ENCODE measurements around the gene DNMT3L.
A peak's percentile ranks its signal among the peaks of the same experiment; 100 is the strongest.

Gene DNMT3L

DNA sequence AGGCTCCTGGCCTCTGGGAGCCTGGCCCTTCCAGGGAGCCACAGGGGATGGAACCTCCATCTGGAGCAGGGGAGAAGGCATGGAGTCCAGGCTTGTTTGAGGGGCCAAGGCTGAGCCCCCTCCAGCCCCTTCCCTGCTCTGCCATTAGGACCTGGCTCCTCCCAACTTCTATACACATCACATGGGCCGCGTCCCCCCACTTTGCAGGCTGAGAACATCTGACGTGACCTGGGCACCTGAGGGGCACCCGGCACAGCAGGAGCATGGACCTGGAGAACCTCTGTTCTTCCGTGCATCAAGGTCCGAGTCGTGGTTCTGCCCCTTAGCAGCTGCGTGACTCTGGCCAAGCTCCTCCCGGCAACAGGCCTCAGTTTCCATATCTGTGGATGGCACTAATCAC is 20.1 kb upstream of the DNMT3L start:
- TF ChIP-seq TAF1 (IDR thresholded peaks at IDR 0.05; ENCODE audit: low read depth) (no peak), TEAD4 (IDR thresholded peaks at IDR 0.05) (no peak)
- TF ChIP-seq, protein P1, sequence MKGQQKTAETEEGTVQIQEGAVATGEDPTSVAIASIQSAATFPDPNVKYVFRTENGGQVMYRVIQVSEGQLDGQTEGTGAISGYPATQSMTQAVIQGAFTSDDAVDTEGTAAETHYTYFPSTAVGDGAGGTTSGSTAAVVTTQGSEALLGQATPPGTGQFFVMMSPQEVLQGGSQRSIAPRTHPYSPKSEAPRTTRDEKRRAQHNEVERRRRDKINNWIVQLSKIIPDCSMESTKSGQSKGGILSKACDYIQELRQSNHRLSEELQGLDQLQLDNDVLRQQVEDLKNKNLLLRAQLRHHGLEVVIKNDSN (IDR thresholded peaks at IDR 0.05): no peak

DNA sequence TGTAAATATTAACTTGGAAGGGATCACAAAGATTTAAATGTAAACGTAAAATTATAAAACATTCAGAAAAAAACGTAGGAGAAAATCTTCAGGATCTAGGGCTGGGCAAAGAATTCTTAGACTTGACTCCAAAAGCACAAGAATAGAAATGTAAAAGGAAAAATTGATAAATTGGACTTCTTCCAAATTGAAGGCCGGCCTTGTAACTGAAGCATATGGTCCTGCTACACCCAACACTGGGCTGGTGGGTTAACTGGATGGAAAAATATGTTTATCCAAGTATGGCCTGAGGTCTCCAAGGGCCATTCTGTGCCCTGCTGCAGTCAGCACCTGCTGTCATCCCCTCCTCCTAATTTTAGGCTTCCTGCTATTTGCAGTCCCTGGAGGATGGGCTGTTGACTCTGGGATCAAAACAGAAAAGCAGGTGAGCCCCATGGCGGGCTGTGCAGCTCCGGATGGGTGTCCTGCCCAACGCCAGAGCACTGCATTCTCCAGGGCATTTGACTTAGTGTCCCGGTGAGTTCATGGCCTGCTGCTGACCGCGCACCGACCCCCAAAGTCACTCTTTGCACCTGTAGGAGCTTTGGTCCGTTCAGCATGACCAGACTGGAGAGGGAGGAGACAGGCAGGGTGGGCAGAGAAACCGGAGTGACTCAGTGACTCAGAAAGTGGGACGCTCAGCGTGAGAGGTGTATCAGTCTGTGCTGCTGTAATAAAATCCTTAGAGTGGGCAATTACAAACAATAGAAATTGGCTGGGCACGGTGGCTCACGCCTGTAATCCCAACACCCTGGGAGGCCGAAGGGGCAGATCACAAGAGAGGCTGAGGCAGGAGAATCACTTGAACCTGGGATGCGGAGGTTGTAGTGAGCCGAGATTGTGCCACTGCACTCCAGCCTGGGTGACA is 17.9 kb upstream of the DNMT3L start:
- TF ChIP-seq EP300 (IDR thresholded peaks at IDR 0.05; ENCODE audit: borderline replicate concordance) (0 out of 2 replicates have a peak, but pooled peaks have one; percentile 28), CREB1 (IDR thresholded peaks at IDR 0.05; ENCODE audit: low read depth) (no peak), EGR1 (IDR thresholded peaks at IDR 0.05) (no peak)
- TF ChIP-seq, protein P2, sequence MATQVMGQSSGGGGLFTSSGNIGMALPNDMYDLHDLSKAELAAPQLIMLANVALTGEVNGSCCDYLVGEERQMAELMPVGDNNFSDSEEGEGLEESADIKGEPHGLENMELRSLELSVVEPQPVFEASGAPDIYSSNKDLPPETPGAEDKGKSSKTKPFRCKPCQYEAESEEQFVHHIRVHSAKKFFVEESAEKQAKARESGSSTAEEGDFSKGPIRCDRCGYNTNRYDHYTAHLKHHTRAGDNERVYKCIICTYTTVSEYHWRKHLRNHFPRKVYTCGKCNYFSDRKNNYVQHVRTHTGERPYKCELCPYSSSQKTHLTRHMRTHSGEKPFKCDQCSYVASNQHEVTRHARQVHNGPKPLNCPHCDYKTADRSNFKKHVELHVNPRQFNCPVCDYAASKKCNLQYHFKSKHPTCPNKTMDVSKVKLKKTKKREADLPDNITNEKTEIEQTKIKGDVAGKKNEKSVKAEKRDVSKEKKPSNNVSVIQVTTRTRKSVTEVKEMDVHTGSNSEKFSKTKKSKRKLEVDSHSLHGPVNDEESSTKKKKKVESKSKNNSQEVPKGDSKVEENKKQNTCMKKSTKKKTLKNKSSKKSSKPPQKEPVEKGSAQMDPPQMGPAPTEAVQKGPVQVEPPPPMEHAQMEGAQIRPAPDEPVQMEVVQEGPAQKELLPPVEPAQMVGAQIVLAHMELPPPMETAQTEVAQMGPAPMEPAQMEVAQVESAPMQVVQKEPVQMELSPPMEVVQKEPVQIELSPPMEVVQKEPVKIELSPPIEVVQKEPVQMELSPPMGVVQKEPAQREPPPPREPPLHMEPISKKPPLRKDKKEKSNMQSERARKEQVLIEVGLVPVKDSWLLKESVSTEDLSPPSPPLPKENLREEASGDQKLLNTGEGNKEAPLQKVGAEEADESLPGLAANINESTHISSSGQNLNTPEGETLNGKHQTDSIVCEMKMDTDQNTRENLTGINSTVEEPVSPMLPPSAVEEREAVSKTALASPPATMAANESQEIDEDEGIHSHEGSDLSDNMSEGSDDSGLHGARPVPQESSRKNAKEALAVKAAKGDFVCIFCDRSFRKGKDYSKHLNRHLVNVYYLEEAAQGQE (IDR thresholded peaks at IDR 0.05; ENCODE audit: low read depth): no peak

DNA sequence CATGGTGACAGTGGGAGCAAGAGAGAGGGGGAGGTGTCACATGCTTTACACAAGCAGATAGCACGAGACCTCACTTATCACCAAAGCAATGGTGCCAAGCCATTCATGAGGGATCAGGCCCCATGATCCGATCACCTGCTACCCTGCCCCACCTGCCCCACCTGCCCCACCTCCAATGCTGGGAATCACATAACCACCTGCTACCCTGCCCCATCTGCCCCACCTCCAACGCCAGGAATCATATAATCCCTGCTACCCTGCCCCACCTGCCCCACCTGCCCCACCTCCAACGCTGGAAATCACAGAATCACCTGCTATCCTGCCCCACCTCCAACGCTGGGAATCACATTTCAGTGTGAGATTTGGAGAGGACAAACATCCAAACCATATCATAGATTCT is 13.3 kb upstream of the DNMT3L start:
- TF ChIP-seq, protein P1 (IDR thresholded peaks at IDR 0.05): no peak
- TF ChIP-seq EGR1 (IDR thresholded peaks at IDR 0.05) (no peak), TCF12 (IDR thresholded peaks at IDR 0.05; ENCODE audit: low read depth) (no peak), TAF1 (IDR thresholded peaks at IDR 0.05; ENCODE audit: low read depth) (no peak), CEBPB (IDR thresholded peaks at IDR 0.05) (no peak), YY1 (IDR thresholded peaks at IDR 0.05; ENCODE audit: low read depth) (no peak), FOXM1 (IDR thresholded peaks at IDR 0.05; ENCODE audit: borderline replicate concordance, low read depth) (no peak), TEAD4 (IDR thresholded peaks at IDR 0.05) (no peak), ZBTB7A (IDR thresholded peaks at IDR 0.05; ENCODE audit: low read depth) (no peak), EP300 (IDR thresholded peaks at IDR 0.05; ENCODE audit: borderline replicate concordance) (no peak), CREB1 (IDR thresholded peaks at IDR 0.05; ENCODE audit: low read depth) (no peak)
- TF ChIP-seq, protein P3, sequence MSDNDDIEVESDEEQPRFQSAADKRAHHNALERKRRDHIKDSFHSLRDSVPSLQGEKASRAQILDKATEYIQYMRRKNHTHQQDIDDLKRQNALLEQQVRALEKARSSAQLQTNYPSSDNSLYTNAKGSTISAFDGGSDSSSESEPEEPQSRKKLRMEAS (IDR thresholded peaks at IDR 0.05): no peak
- TF ChIP-seq, protein P2 (IDR thresholded peaks at IDR 0.05; ENCODE audit: low read depth): no peak

DNA sequence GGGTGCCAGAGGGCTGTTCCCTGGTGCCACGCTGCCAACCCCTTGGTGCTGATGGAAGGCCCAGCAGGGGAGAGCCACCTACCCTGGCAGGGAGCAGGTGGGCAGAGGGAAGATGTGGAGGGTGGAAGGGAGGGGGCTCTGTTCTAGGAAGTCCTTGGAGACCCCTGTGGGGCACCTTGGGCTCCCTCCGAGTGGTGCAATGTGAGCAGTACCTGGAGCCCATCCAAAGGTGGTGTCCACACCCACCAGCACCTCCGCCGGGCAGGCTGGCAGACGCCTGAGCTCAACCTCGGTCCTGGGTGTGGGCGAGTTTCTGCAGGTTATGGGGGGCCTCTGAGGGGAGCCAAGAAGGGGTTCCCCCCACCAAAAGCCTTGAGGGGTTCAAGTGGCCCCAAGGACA is 11.3 kb upstream of the DNMT3L start:
- TF ChIP-seq, protein P1 (IDR thresholded peaks at IDR 0.05): no peak
- no peak for TF ChIP-seq TCF12 (IDR thresholded peaks at IDR 0.05; ENCODE audit: low read depth)

DNA sequence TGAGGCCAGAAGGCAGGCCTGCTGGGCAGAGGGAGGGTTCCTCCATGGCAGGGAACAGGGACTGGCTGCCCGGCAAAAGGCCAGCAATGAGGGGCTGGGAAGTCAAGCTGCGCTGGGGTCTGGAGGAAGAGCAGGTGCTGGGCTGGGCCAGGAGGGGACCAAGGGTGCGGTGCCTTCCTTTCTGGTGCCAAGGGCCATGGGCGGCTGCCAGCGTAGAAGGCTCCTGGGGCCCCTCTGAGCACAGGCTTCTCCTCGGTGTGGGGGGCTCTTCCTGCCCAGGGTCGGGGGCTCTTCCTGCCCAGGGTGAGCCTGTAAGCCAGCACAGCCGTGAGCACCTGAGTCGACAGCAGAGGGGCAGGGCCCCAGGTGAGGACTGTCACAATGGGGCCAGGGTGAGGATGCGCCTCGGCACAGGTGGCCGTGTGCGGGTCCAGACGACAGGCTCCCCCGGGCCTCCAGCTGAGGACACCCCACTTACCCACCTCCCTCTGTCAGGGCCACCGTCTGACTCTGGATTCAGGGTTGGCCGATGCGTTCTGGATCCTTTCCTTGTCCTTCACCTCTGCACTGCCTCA is 10.7 kb upstream of the DNMT3L start:
- no peak for TF ChIP-seq FOXM1 (IDR thresholded peaks at IDR 0.05; ENCODE audit: borderline replicate concordance, low read depth)
- no peak for TF ChIP-seq EGR1 (IDR thresholded peaks at IDR 0.05)
- TF ChIP-seq TEAD4 (IDR thresholded peaks at IDR 0.05): no peak
- no peak for TF ChIP-seq TCF12 (IDR thresholded peaks at IDR 0.05; ENCODE audit: low read depth)
- no peak for TF ChIP-seq EP300 (IDR thresholded peaks at IDR 0.05; ENCODE audit: borderline replicate concordance)
- no peak for TF ChIP-seq NFIC (IDR thresholded peaks at IDR 0.05)
- TF ChIP-seq, protein P1 (IDR thresholded peaks at IDR 0.05): no peak
- TF ChIP-seq CEBPB (IDR thresholded peaks at IDR 0.05): no peak
- TF ChIP-seq CREB1 (IDR thresholded peaks at IDR 0.05; ENCODE audit: low read depth): no peak
- no peak for TF ChIP-seq YY1 (IDR thresholded peaks at IDR 0.05; ENCODE audit: low read depth)
- TF ChIP-seq ZBTB7A (IDR thresholded peaks at IDR 0.05; ENCODE audit: low read depth): no peak
